ENCODE results near the gene ARPC5. TPM values are rescaled to one million over a fixed set of nuclear protein-coding genes. Genes with fewer than 3 reads are reported as not detected.

Gene ARPC5
- total RNA-seq, 1 donor from 2014 or later: 68.0 TPM

DNA sequence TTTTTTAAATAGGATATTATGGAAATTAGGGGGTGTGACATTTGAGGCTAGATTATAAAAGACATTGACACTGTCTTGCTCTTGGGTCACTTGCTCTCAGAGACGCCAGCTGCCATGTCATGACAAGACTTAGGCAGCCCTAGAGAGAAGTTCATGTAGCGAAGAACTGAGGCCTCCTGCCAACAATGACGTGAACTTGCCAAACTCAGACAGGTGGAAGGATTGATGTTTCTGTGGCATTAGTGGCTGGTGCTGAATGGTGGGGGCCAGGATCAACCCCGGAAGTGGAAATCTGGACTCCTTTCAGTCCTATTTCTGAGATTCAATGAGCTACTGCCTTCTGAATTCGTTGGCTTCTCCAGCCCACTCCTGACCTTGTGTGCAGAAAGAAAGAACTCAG is 60.0 kb downstream of the ARPC5 start:
- no peaks in the 10 kb centered on the region for H3K4me1 Mint-ChIP-seq (ENCODE audit: low read depth)
- no peak for TF ChIP-seq CTCF (IDR thresholded peaks at IDR 0.05; ENCODE audit: unreplicated experiment)
- H3K36me3 Mint-ChIP-seq (ENCODE audit: insufficient read depth): no peaks in the 10 kb centered on the region
- no peaks in the 10 kb centered on the region for H3K9me3 Mint-ChIP-seq (ENCODE audit: low read depth)
- no peak overlapping the region for H3K27ac Mint-ChIP-seq
- no peak overlapping the region for H3K4me3 Mint-ChIP-seq (ENCODE audit: low read depth)
- DNase-seq (ENCODE audit: low spot score, unreplicated experiment): no peak
- H3K27me3 Mint-ChIP-seq: no peaks in the 10 kb centered on the region

DNA sequence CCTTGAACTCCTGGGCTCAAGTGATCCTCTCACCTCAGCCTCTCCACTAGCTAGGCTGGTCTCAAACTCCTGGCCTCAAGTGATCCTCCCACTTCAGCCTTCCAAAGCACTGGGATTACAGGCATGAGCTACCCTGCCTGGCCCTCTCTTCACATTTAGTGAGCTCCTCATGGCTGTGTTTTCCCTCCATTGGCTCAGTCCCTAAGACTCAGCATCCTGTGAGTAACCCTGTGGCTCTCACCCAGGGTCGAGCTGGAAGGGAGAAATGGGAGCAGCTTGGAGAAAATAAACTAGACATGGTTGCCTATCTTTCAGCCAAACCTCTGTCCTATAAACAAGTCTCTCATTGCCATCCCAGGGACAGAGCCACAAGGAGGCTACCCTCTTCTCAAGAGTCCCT is 62.9 kb downstream of the ARPC5 start:
- no peaks in the 10 kb centered on the region for H3K36me3 Mint-ChIP-seq (ENCODE audit: insufficient read depth)
- H3K4me1 Mint-ChIP-seq (ENCODE audit: low read depth): no peaks in the 10 kb centered on the region
- H3K27ac Mint-ChIP-seq: no peak overlapping the region
- no peak for DNase-seq (ENCODE audit: low spot score, unreplicated experiment)
- no peaks in the 10 kb centered on the region for H3K9me3 Mint-ChIP-seq (ENCODE audit: low read depth)
- H3K27me3 Mint-ChIP-seq: no peaks in the 10 kb centered on the region
- no peak overlapping the region for H3K4me3 Mint-ChIP-seq (ENCODE audit: low read depth)
- TF ChIP-seq CTCF (IDR thresholded peaks at IDR 0.05; ENCODE audit: unreplicated experiment): no peak

GRCh38 chr1:183571678-183572268 is 63.8 kb downstream of the ARPC5 start:
- Mint-ChIP-seq H3K27ac (no peak overlapping the region), H3K4me1 (ENCODE audit: low read depth) (no peaks in the 10 kb centered on the region), H3K36me3 (ENCODE audit: insufficient read depth) (no peaks in the 10 kb centered on the region), H3K27me3 (no peaks in the 10 kb centered on the region), H3K9me3 (ENCODE audit: low read depth) (no peaks in the 10 kb centered on the region), H3K4me3 (ENCODE audit: low read depth) (no peak overlapping the region)
- no peak for DNase-seq (ENCODE audit: low spot score, unreplicated experiment)
- TF ChIP-seq CTCF (IDR thresholded peaks at IDR 0.05; ENCODE audit: unreplicated experiment): no peak

Other genes with a start within 250 kb of the ARPC5 start
- 3.1 and 3.3 TPM in 2 replicates for gene NMNAT2, start 217.4 kb downstream of the ARPC5 start, total RNA-seq
- 71.8 and 75.8 TPM in 2 replicates for gene SMG7, start 163.3 kb downstream of the ARPC5 start, total RNA-seq
- gene NCF2, start 45.3 kb downstream of the ARPC5 start, total RNA-seq: 0.67 and 1.7 TPM in 2 replicates
- not detected in 2 replicates for gene APOBEC4, start 17.5 kb upstream of the ARPC5 start, total RNA-seq
- 5.9 TPM in 2 replicates for gene RGL1, start 169.3 kb upstream of the ARPC5 start, total RNA-seq

Measured in progenitor cell of endocrine pancreas (in vitro differentiated cells).